A673 (cell line): Measurements from ENCODE around the gene OSBPL1A. TPM values are rescaled to one million over a fixed set of nuclear protein-coding genes. Genes with fewer than 3 reads are reported as not detected.
A peak's percentile ranks its signal among the peaks of the same experiment; 100 is the strongest.

ENCODE experiments used
- BruUV-seq: library from RNA; stranded (reverse); fragments of 400-500 nt; replicated peaks from 2 replicates; lab custom pipeline; 2021; lab: Mats Ljungman, UMichigan
- CTCF ChIA-PET: fragments of 300-600 bp; sonication (Branson Sonifier 250); formaldehyde crosslinking; loops from one replicate; lab custom pipeline; 2022; ENCODE audit warnings: antibody characterized with exemption; lab: Charles Lee
- POLR2A ChIA-PET: fragments of 300-600 bp; sonication (Branson Sonifier 250); formaldehyde crosslinking; loops from one replicate; lab custom pipeline; 2022; ENCODE audit warnings: antibody characterized with exemption; ENCODE audit not compliant: low non-redundant PET; lab: Charles Lee
- DNase-seq: peaks from one replicate; pipeline ENCODE4 v3.0.0-alpha.2; 2015; ENCODE audit warnings: low spot score
- H3K27ac ChIP-seq: fragments of 200-600 bp; sonication (generic); 2 replicates; pipeline ENCODE4 v1.5.1; 2016; ENCODE audit warnings: mixed run types, low read depth, mild to moderate bottlenecking, mixed read lengths, antibody characterized with exemption, low read length; ENCODE audit not compliant: poor library complexity, severe bottlenecking
- H3K27me3 ChIP-seq: fragments of 200-600 bp; sonication (generic); replicated peaks from 2 replicates; pipeline ENCODE4 v1.6.1; 2017; ENCODE audit warnings: mixed run types, low read depth, mild to moderate bottlenecking, mixed read lengths, antibody characterized with exemption, low read length; ENCODE audit not compliant: insufficient read depth, poor library complexity
- H3K36me3 ChIP-seq: fragments of 200-600 bp; sonication (generic); 2 replicates; pipeline ENCODE4 v1.6.1; 2016; ENCODE audit warnings: mixed run types, mild to moderate bottlenecking, mixed read lengths, antibody characterized with exemption, low read length; ENCODE audit not compliant: insufficient read depth, poor library complexity, severe bottlenecking
- H3K4me1 ChIP-seq: fragments of 200-600 bp; sonication (generic); 2 replicates; pipeline ENCODE4 v1.6.1; 2017; ENCODE audit warnings: mixed run types, mild to moderate bottlenecking, mixed read lengths, antibody characterized with exemption, low read length; ENCODE audit not compliant: insufficient read depth, poor library complexity, severe bottlenecking
- H3K4me3 ChIP-seq: fragments of 200-600 bp; sonication (generic); 2 replicates; pipeline ENCODE4 v1.5.1; 2016; ENCODE audit warnings: low read depth, mixed run types, mild to moderate bottlenecking, mixed read lengths, low read length; ENCODE audit not compliant: poor library complexity, severe bottlenecking
- H3K9me3 ChIP-seq: fragments of 200-600 bp; sonication (generic); 2 replicates; pipeline ENCODE4 v1.6.1; 2016; ENCODE audit warnings: mixed run types, low read depth, mild to moderate bottlenecking, mixed read lengths, antibody characterized with exemption, low read length; ENCODE audit not compliant: poor library complexity, severe bottlenecking
- EZH2 ChIP-seq: fragments of 200-600 bp; sonication (generic); IDR thresholded peaks from 2 replicates; pipeline ENCODE4 v1.6.1; 2017; ENCODE audit warnings: borderline replicate concordance, low read depth, mild to moderate bottlenecking, mixed read lengths, antibody characterized with exemption, low read length; ENCODE audit not compliant: poor library complexity, severe bottlenecking
- intact Hi-C: fragments of 100-400 bp; cut with micrococcal nuclease; formaldehyde crosslinking; loops from one replicate; pipeline ENCODE4 v1.10.0; 2022; ENCODE audit not compliant: unreplicated experiment
- total RNA-seq: library from RNA; stranded (reverse); gene quantifications from 2 replicates; pipeline ENCODE4 v1.2.3, GENCODE V29; 2021
- TF ChIP-seq, protein P1 (sequence below): fragments of 300-800, 200-600 bp; sonication (generic); conservative IDR thresholded peaks from 2 replicates; pipeline ENCODE4 v1.5.1; 2017; ENCODE audit warnings: low read depth, mild to moderate bottlenecking, antibody characterized with exemption, low read length, moderate library complexity, mixed read lengths

Gene OSBPL1A
- total RNA-seq, 1 experiment from 2014 or later, result 26.1 TPM

DNA sequence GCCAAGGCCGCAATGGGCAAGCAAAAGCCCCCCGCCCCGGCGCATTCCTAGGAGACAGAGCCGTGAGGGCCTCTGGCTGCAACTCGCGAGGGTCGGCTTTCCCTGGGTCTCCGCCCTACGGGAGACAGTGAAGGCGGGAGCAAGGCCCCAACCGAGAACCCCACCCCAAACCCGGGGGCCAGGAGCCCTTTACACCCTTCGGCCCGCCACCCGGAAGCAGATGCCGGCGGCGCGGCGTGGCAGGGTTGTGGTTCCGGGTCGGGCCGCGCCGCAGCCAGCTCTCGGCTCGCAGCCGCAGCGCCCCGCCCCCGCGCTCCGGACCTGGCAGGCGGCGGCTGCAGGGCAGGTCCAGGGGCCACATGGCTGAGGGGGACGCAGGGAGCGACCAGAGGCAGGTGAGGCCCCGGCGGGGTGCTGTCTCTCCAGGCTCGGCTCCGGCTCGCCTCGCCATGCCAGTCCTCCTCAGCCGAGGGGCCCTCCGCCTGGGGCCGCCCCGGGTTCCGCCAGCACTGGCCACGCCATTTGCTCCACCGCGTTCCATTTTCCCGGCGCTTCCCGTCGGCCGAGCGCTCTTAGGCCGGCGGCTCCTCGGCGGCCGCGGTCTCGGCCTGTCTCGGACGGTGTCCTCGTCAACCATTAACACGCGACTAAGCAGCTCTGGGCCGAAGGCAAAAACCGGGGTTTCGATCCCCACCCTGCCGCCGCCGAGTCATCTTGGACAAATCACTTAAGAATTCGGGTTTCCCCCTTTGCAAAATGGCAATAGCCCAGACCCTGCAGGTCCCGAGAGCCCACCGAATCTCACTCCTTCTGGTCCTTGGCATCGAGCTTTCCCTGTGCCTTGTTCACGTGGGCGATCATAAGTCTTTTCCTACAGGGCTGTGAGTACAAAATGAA, 29.0 kb upstream of the OSBPL1A start, which contains the start of gene IMPACT:
Gene IMPACT, plus strand, starts transcription at position 273 of the 897 bp plus-strand sequence. Its CDS starts 87 bp downstream, at position 360.
- no TSS peak for BruUV-seq

DNA sequence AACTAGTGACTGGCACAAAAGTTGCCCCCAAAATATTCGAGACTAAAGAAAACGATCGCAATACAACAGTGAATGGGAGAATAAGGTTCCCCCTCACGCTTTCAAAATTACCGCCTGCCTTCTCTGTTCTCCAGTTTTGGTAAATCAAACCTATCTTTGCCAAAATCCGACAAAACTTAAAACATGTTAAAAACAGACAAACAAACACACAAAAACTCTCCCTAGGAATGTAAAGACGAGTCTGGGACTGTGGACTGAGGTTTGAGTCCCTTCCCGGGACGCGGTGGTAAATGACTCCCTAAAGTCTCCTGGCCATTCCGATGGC, 28.4 kb upstream of the OSBPL1A start:
- peaks cover 9% of the 10 kb centered on the region for H3K4me1 ChIP-seq
- no peaks in the 10 kb centered on the region for H3K9me3 ChIP-seq
- H3K36me3 ChIP-seq, result peaks cover 4% of the 10 kb centered on the region
- DNase-seq, result no peak
- POLR2A ChIA-PET, result no interaction called here
- intact Hi-C loops, result no loop called here
- peak overlapping the region; percentile 83 for H3K4me3 ChIP-seq
- CTCF ChIA-PET, result no interaction called here
- TF ChIP-seq, protein P1, sequence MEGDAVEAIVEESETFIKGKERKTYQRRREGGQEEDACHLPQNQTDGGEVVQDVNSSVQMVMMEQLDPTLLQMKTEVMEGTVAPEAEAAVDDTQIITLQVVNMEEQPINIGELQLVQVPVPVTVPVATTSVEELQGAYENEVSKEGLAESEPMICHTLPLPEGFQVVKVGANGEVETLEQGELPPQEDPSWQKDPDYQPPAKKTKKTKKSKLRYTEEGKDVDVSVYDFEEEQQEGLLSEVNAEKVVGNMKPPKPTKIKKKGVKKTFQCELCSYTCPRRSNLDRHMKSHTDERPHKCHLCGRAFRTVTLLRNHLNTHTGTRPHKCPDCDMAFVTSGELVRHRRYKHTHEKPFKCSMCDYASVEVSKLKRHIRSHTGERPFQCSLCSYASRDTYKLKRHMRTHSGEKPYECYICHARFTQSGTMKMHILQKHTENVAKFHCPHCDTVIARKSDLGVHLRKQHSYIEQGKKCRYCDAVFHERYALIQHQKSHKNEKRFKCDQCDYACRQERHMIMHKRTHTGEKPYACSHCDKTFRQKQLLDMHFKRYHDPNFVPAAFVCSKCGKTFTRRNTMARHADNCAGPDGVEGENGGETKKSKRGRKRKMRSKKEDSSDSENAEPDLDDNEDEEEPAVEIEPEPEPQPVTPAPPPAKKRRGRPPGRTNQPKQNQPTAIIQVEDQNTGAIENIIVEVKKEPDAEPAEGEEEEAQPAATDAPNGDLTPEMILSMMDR, result no peak
- no peak for TF ChIP-seq EZH2
- TSS peak; percentile 95 for BruUV-seq
- peaks cover 17% of the 10 kb centered on the region for H3K27me3 ChIP-seq
- H3K27ac ChIP-seq, result peak overlapping the region; percentile 85

More for the DNA sequence above, 29.0 kb upstream of the OSBPL1A start, which contains the start of gene IMPACT:
- peaks cover 16% of the 10 kb centered on the region for H3K27me3 ChIP-seq
- no peak for TF ChIP-seq EZH2
- TF ChIP-seq, protein P1, result no peak
- intact Hi-C loops, result no loop called here
- ChIA-PET POLR2A (no interaction called here), CTCF (no interaction called here)
- peak within 1 kb of the TSS; percentile 85 for H3K27ac ChIP-seq
- H3K4me1 ChIP-seq, result peaks cover 9% of the 10 kb centered on the region
- DNase-seq, result peak; percentile 87
- peak within 1 kb of the TSS; percentile 83 for H3K4me3 ChIP-seq
- peaks cover 4% of the 10 kb centered on the region for H3K36me3 ChIP-seq
- H3K9me3 ChIP-seq, result no peaks in the 10 kb centered on the region

DNA sequence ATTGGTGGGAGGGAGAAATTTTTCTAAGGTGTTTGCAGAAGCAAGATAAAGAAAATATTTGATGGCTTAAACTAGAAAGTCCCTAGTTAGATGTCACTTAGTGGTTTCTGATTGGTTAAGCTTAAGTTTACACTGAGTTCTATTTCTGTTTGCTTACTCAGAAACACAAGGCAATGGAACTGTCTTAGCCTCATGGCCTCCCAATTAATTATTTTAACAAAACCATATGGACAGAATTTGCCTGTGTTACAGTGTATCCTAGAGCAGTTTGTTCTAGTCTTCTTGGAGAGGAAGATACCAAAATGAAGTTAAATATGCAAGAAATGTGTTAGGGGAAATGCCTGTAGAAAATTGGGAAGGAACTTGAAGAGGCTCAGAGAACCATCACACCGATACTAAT, 24.2 kb upstream of the OSBPL1A start:
- Histone ChIP-seq H3K36me3 (no peaks in the 10 kb centered on the region), H3K27me3 (peaks cover 17% of the 10 kb centered on the region), H3K27ac (no peak overlapping the region), H3K9me3 (no peaks in the 10 kb centered on the region), H3K4me1 (no peaks in the 10 kb centered on the region), H3K4me3 (no peak overlapping the region)
- intact Hi-C loops, result no loop called here
- POLR2A ChIA-PET, result no interaction called here
- no peak for TF ChIP-seq EZH2
- TF ChIP-seq, protein P1, result no peak
- no peak for DNase-seq
- CTCF ChIA-PET, result no interaction called here
- BruUV-seq, result no TSS peak
